Small intestine (tissue), 16 donors: ENCODE measurements around the gene TMCC3. TPM values are rescaled to one million over a fixed set of nuclear protein-coding genes. Genes with fewer than 3 reads are reported as not detected.
"Not testable (repeated sequence)": the region's sequence is repeated elsewhere in the genome, so short reads cannot be mapped to it uniquely, and the experiment has no call there.

Experiments
- DNase-seq, 2 donors: peaks; one replicate each; pipeline versions ENCODE4 v3.0.0 to v3.0.0-alpha.2; 2013
- FAIRE-seq: peaks from 2 replicates; lab custom pipeline; 2012; peaks lifted over from hg19 to GRCh38; lab: Jason Lieb, UNC
- H3K27ac ChIP-seq, 3 donors: one replicate each; pipeline ENCODE4 v1.5.1; 2013; ENCODE audit warnings: low read length in 2 of 3, mild to moderate bottlenecking in 2 of 3, control low read depth in 1 of 3, inconsistent platforms in 1 of 3, low read depth in 1 of 3, moderate library complexity in 1 of 3
- H3K27me3 ChIP-seq, 3 donors: one replicate each; pipeline ENCODE4 v1.6.1; 2013; ENCODE audit warnings: low read length in 3 of 3, inconsistent platforms in 1 of 3; ENCODE audit not compliant: control insufficient read depth in 3 of 3, insufficient read depth in 3 of 3
- H3K36me3 ChIP-seq, 3 donors: one replicate each; pipeline ENCODE4 v1.6.1; 2013; ENCODE audit warnings: low read length in 3 of 3, inconsistent platforms in 1 of 3, low read depth in 1 of 3, mild to moderate bottlenecking in 1 of 3, moderate library complexity in 1 of 3; ENCODE audit not compliant: control insufficient read depth in 3 of 3, insufficient read depth in 2 of 3
- H3K4me1 ChIP-seq, 3 donors: one replicate each; pipeline ENCODE4 v1.6.1; 2013; ENCODE audit warnings: low read length in 2 of 3, inconsistent platforms in 1 of 3, low read depth in 1 of 3, mild to moderate bottlenecking in 1 of 3, moderate library complexity in 1 of 3; ENCODE audit not compliant: control insufficient read depth in 3 of 3, insufficient read depth in 2 of 3
- H3K4me3 ChIP-seq, 3 donors: one replicate each; pipeline ENCODE4 v1.5.1; 2013; ENCODE audit warnings: low read length in 3 of 3, control low read depth in 1 of 3, inconsistent platforms in 1 of 3, low read depth in 1 of 3, mild to moderate bottlenecking in 1 of 3, moderate library complexity in 1 of 3
- H3K9me3 ChIP-seq, 2 donors: one replicate each; pipeline ENCODE4 v1.6.1; 2013; ENCODE audit warnings: low read depth in 1 of 2, low read length in 1 of 2; ENCODE audit not compliant: control insufficient read depth in 2 of 2, insufficient read depth in 1 of 2
- WGBS, 3 donors: extraction: QIAGEN DNeasy Blood & Tissue Kit; methylation state at CpG; one replicate each; pipeline ENCODE4 v1.1.7; 2013; 5-methylcytosine and 5-hydroxymethylcytosine counted together
- long read RNA-seq, 10 donors: transcript quantifications; one replicate each; lab custom pipeline, GENCODE V29; 2026
- polyA plus RNA-seq, 4 donors: library from polyadenylated mRNA; stranded (reverse) in 3 of 4; unstranded in 1 of 4; fragments of 200-250 nt in 3 of 4; fragments of 120-200 nt in 1 of 4; gene quantifications; one replicate each; pipeline versions ENCODE4 v1.2.1 to v1.2.3, GENCODE V29; 2013
- donor health status: healthy with polysubstance abuse.
- donor health status: control.
- donor health status: control.
- donor health status: Bipolar disorder and iron deficiency.
- donor health status: healthy.

TMCC3 gene, protein sequence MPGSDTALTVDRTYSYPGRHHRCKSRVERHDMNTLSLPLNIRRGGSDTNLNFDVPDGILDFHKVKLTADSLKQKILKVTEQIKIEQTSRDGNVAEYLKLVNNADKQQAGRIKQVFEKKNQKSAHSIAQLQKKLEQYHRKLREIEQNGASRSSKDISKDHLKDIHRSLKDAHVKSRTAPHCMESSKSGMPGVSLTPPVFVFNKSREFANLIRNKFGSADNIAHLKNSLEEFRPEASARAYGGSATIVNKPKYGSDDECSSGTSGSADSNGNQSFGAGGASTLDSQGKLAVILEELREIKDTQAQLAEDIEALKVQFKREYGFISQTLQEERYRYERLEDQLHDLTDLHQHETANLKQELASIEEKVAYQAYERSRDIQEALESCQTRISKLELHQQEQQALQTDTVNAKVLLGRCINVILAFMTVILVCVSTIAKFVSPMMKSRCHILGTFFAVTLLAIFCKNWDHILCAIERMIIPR
- polyA plus RNA-seq = 10 to 100 TPM in 3 of 4 donors, 1 to 10 TPM in 1; 8.6 to 23.9 (median 14.3) TPM
- long read RNA-seq, donor 1, full-length matches to known transcripts = 6 of 14 reads
- long read RNA-seq, donor 1, partial matches to known transcripts = 8 of 14 reads
- long read RNA-seq, donor 1, other reads (novel, unspliced or antisense) = 0 of 14 reads
- long read RNA-seq, donor 2 = 0 reads
- long read RNA-seq, donor 3, full-length matches to known transcripts = 1 of 1 reads
- long read RNA-seq, donor 3, partial matches to known transcripts = 0 of 1 reads
- long read RNA-seq, donor 3, other reads (novel, unspliced or antisense) = 0 of 1 reads
- long read RNA-seq, donor 4 = 0 reads
- long read RNA-seq, donor 5 = 0 reads
- long read RNA-seq, donor 6, full-length matches to known transcripts = 3 of 3 reads
- long read RNA-seq, donor 6, partial matches to known transcripts = 0 of 3 reads
- long read RNA-seq, donor 6, other reads (novel, unspliced or antisense) = 0 of 3 reads
- long read RNA-seq, donor 7 = 0 reads
- long read RNA-seq, donor 8 = 0 reads
- long read RNA-seq, donor 9, full-length matches to known transcripts = 1 of 1 reads
- long read RNA-seq, donor 9, partial matches to known transcripts = 0 of 1 reads
- long read RNA-seq, donor 9, other reads (novel, unspliced or antisense) = 0 of 1 reads
- long read RNA-seq, donor 10, full-length matches to known transcripts = 1 of 1 reads
- long read RNA-seq, donor 10, partial matches to known transcripts = 0 of 1 reads
- long read RNA-seq, donor 10, other reads (novel, unspliced or antisense) = 0 of 1 reads

DNA sequence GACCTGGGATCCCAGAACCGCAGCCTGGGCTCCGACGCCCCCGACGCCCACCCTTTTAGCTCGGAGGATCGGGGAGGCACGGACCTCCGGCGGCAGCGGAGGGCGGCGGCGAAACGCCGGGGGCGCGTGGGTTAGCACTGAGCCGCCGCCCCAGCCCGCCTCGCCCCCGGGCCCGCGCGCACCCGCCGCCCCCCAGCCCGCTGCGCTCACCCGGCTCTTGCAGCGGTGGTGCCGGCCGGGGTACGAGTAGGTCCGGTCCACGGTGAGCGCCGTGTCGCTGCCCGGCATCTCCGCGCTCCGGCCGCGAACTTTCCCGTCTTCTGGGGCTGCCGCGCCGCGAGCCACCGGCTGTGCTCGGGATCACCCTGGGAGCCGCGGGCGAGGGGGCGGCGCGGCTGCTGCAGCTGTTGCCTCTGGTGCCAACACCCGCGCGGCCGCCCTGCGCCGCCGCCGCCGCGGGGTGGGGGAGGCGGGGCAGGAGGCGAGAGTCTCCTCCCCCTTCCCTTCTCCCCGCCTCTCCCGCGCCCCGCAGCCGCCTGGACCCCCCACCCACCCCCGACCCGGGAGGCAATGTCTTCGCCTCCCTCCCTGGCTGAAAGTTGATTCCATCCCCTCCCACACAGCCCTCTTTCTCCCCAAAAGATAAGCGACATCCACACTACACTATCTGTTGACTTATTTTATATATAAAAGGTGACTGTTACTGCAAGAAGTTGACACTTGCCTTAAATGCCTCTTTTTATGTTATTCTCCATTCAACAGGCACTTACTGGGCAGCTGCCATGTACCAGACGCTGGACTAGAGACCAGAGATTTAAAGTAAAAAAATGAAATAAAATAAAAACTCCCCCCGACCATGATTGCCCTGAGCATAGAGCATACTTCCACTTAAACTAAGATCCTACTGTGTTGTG lies at the start of gene TMCC3:
Gene TMCC3, minus strand, starts transcription at position 415 of the 914 bp plus-strand sequence. Its CDS starts 127 bp downstream, at position 288.
- H3K36me3 ChIP-seq = no peaks in the 10 kb centered on the region

DNA sequence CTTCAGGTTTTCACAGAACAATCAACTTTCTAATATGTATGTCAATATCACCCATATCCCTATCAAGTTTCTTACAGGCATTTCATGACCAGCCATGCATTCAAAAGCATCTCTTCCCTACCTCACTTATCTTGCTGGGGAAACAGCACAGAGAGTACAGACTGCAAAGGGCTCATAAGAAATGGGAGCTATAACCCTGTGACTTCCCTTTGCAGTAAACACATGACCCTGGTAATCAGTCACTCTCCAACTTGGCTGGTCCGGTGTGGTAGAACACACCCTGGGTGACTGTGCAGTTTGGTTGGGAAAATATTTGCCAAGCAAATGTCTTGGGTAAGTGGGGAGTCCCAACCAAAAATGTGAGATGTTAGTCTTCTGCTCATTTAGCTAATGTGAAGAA lies 49.4 kb upstream of the TMCC3 start:
- H3K27ac ChIP-seq = no peak overlapping the region
- WGBS, 3 donors = 52 to 68% (median 62%) methylated on average over 1 of the region's 1 CpG
- FAIRE-seq (no peak), DNase-seq (no peak)
- H3K36me3 ChIP-seq = no peaks in the 10 kb centered on the region
- no peak overlapping the region for H3K4me3 ChIP-seq
- H3K27me3 ChIP-seq = no peaks in the 10 kb centered on the region
- H3K4me1 ChIP-seq = no peaks in the 10 kb centered on the region
- H3K9me3 ChIP-seq = no peaks in the 10 kb centered on the region

More for the DNA sequence above, at the start of gene TMCC3:
- 1 to 3% (median 2%) methylated on average over 22 to 82 of the region's 82 CpGs for WGBS, 3 donors
- no peaks in the 10 kb centered on the region for H3K9me3 ChIP-seq
- peak; percentile 66 to 78 for DNase-seq
- peaks cover 0 to 2% (median 0%) of the 10 kb centered on the region in 3 donors for H3K27me3 ChIP-seq
- peaks cover 0 to 5% (median 4%) of the 10 kb centered on the region in 3 donors for H3K4me1 ChIP-seq
- peak within 1 kb of the TSS; percentile 54 to 72 (median 61) for H3K27ac ChIP-seq
- H3K4me3 ChIP-seq = peak within 1 kb of the TSS; percentile 49 to 94 (median 78)
- FAIRE-seq = no peak

DNA sequence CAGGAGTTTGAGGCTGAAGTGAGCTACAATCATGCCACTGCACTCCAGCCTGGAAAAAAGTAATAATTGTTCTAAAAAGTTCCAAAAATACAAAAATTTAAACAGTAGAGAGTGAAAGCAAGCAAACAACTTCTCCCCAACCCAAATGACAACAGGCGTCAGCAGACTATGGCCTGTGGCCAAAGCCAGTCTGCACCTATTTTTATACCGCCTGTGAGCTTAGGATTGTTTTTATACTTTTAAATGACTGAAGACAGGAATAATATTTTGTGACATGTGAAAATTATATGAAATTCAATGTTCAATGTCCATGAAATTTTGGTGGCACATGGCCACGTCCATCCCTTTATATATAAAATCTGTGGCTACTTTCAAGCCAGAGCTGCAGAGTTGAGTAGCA lies 48.2 kb upstream of the TMCC3 start:
- WGBS, 3 donors = 53 to 90% (median 81%) methylated on average over 3 of the region's 3 CpGs
- no peak for DNase-seq
- no peak for FAIRE-seq
- Histone ChIP-seq H3K9me3 (no peaks in the 10 kb centered on the region), H3K4me1 (no peaks in the 10 kb centered on the region), H3K27ac (no peak overlapping the region), H3K27me3 (no peaks in the 10 kb centered on the region), H3K36me3 (no peaks in the 10 kb centered on the region), H3K4me3 (no peak overlapping the region)

DNA sequence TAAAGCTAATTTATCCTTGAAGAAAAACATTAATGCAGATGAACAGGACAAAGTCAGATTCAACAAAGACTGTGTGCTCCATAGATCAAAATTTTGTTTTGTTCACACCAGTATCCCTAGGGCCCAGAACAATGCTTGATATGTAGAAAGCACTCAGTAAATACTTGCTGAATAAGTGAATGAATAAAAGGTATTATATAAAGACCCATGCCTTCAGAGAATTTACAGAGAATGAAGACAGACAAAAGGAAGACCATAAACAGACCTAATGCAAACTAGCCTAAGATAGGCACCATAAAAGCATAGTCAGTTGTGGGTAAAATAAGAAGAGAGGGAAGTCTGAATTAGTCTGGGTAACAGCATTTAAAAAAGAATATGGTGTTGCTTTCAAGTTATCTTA lies 47.3 kb upstream of the TMCC3 start:
- FAIRE-seq (no peak), DNase-seq (no peak)
- Histone ChIP-seq H3K4me3 (no peak overlapping the region), H3K27ac (no peak overlapping the region), H3K36me3 (no peaks in the 10 kb centered on the region), H3K9me3 (no peaks in the 10 kb centered on the region), H3K4me1 (no peaks in the 10 kb centered on the region), H3K27me3 (no peaks in the 10 kb centered on the region)

DNA sequence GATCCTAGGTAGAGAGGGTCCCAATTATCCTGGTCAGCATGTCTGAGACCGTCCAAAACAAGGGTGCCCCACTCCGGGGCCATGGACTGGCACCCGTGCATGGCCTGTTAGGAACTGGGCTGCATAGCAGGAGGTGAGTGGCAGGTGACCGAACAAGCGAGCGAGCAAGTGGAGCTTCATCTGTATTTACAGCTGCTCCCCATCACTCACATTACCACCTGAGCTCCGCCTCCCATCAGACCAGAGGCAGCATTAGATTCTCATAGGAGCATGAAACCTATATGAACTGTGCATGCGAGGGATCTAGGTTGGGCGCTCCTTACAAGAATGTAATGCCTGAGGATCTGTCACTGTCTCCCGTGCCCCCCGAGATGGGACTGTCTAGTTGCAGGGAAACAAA lies 44.4 kb upstream of the TMCC3 start:
- Histone ChIP-seq H3K4me1 (peaks cover 0 to 10% (median 0%) of the 10 kb centered on the region in 3 donors), H3K27ac (no peak overlapping the region), H3K9me3 (no peaks in the 10 kb centered on the region), H3K27me3 (no peaks in the 10 kb centered on the region), H3K36me3 (no peaks in the 10 kb centered on the region), H3K4me3 (no peak overlapping the region)
- FAIRE-seq (no peak), DNase-seq (no peak)
- 94 to 96% (median 94%) methylated on average over 11 of the region's 11 CpGs for WGBS, 3 donors

DNA sequence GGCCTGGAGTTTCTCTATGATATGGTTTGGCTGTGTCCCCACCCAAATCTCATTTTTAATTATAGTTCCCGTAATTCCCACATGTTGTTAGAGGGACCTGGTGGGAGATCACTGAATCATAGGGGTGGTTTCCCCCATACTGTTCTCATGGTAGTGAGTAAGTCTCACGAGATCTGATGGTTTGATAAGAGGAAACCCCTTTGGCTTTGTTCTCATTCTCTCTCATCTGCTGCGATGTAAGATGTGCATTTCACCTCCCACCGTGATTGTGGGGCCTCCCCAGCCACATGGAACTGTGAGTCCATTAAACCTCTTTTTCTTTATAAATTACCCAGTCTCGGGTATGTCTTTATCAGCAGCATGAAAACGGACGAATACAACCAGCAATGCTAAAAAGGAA lies 42.5 kb upstream of the TMCC3 start:
- H3K27ac ChIP-seq, H3K36me3 ChIP-seq, FAIRE-seq, H3K4me3 ChIP-seq, H3K9me3 ChIP-seq, DNase-seq, H3K27me3 ChIP-seq: not testable (repeated sequence)
- 80 to 84% (median 82%) methylated on average over 7 of the region's 7 CpGs for WGBS, 3 donors
- peaks cover 0 to 13% (median 0%) of the 10 kb centered on the region in 3 donors for H3K4me1 ChIP-seq

DNA sequence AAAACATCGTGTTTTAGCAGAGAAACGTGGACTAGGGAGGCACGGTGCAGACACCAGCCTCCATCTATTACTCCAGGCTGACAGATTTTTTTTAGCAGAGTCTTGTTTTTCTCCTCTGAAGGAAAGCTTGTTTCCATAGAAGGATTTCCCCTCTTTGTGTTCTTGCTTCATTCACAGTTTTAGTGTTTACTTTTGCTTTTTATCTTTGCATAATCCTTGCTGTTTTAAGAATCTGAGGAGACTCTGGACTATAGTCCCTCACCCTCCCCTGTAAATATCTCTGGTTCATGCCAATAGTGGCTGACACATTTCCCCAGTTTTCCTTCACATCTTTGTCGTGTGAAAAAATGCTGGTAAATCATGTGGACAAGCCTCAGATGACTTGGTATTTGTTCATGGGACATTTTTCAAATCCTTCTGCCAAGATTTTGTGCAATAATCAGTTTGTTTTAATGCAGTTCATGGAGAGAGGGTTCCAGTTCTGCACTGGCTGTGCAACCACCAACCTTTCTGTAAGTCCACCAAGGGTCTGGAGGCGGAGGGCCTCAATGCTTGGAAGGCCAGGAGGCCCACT lies 39.9 kb upstream of the TMCC3 start:
- Histone ChIP-seq H3K36me3 (no peaks in the 10 kb centered on the region), H3K9me3 (no peaks in the 10 kb centered on the region), H3K4me3 (no peak overlapping the region), H3K4me1 (peaks cover 0 to 13% (median 0%) of the 10 kb centered on the region in 3 donors), H3K27ac (peak overlapping the region in 1 of 3 donors; percentile 48), H3K27me3 (no peaks in the 10 kb centered on the region)
- peak in 1 of 2 donors; percentile 48 for DNase-seq
- 33 to 34% (median 34%) methylated on average over 5 of the region's 5 CpGs for WGBS, 3 donors
- no peak for FAIRE-seq
